Measurements from ENCODE around the gene CLDN22. TPM values are rescaled to one million over a fixed set of nuclear protein-coding genes. Genes with fewer than 3 reads are reported as not detected.

CLDN22 gene
- total and polyA plus RNA-seq, 2 of the 8 experiments (the other 6 are each of a cell fraction or from before 2014, with no cell fraction given) = not detected

GRCh38 chr4:183322326-183322725 is 2.2 kb upstream of the CLDN22 start, which contains the start of gene CLDN24:
Gene CLDN24 (minus strand): TSS chr4:183322426. CDS start chr4:183322426, 0 bp downstream.
- Histone ChIP-seq H3K36me3 (ENCODE audit: control insufficient read depth in 2 of 4, insufficient read depth in 4 of 4, low read length in 3 of 4) (peaks cover 0 to 6% (median 0%) of the 10 kb centered on the region in 4 experiments; a peak in 2 of 8 replicates), H2BK12ac (ENCODE audit: low read depth, low read length) (no peak within 1 kb of the TSS), H3K4me3 (ENCODE audit: extremely low read depth in 1 of 4, insufficient read depth in 2 of 4, low read depth in 3 of 4, low read length in 4 of 4) (no peak within 1 kb of the TSS), H3K23me2 (ENCODE audit: low read depth, low read length) (no peaks in the 10 kb centered on the region), H3K27ac (ENCODE audit: low read depth, low read length) (no peak within 1 kb of the TSS), H3K4ac (replicated peaks; ENCODE audit: insufficient read length, low read depth, low read length) (no peak within 1 kb of the TSS), H2AK5ac (ENCODE audit: low read depth, low read length) (no peak within 1 kb of the TSS), H3K27me3 (replicated peaks in 1 of 4; ENCODE audit: control insufficient read depth in 3 of 4, extremely low read depth in 1 of 4, insufficient read depth in 3 of 4, low read length in 3 of 4) (no peaks in the 10 kb centered on the region), H3K18ac (ENCODE audit: extremely low read depth, low read length) (no peak within 1 kb of the TSS), H4K91ac (replicated peaks; ENCODE audit: insufficient read length, low read length) (no peak within 1 kb of the TSS), H4K8ac (ENCODE audit: extremely low read depth, insufficient read depth, low read length) (no peak within 1 kb of the TSS), H3K4me1 (replicated peaks in 1 of 4; ENCODE audit: control insufficient read depth in 3 of 4, insufficient read depth in 4 of 4, low read length in 3 of 4) (no peaks in the 10 kb centered on the region), H3K79me1 (ENCODE audit: low read depth, low read length) (no peaks in the 10 kb centered on the region), H4K5ac (ENCODE audit: insufficient read length, low read depth, low read length) (no peak within 1 kb of the TSS), H3K14ac (ENCODE audit: insufficient read length) (no peak within 1 kb of the TSS), H3K79me2 (ENCODE audit: control insufficient read depth in 1 of 2, insufficient read depth in 2 of 2, low read length in 2 of 2) (no peaks in the 10 kb centered on the region), H3K4me2 (ENCODE audit: insufficient read depth in 1 of 2, low read depth in 2 of 2, low read length in 2 of 2) (no peak within 1 kb of the TSS), H3K9ac (replicated peaks in 1 of 4; ENCODE audit: extremely low read depth in 1 of 4, low read depth in 3 of 4, low read length in 3 of 4) (no peak within 1 kb of the TSS), H4K20me1 (replicated peaks in 1 of 2; ENCODE audit: control insufficient read depth in 1 of 2, insufficient read depth in 2 of 2, low read length in 2 of 2) (no peaks in the 10 kb centered on the region), H2BK120ac (replicated peaks; ENCODE audit: low read depth, low read length) (no peak within 1 kb of the TSS), H2BK15ac (ENCODE audit: low read length) (no peak within 1 kb of the TSS), H2BK5ac (ENCODE audit: low read depth, low read length) (no peak within 1 kb of the TSS), H2AFZ (ENCODE audit: low read length) (no peak within 1 kb of the TSS), H3K56ac (replicated peaks; ENCODE audit: insufficient read length, low read depth, low read length) (no peak within 1 kb of the TSS), H3K9me3 (ENCODE audit: insufficient read depth in 2 of 2, low read depth in 1 of 2, low read length in 1 of 2) (peaks cover 5 to 6% of the 10 kb centered on the region in 2 experiments; a peak in 1 of 4 replicates), H3K23ac (ENCODE audit: insufficient read length) (no peak within 1 kb of the TSS), H2BK20ac (ENCODE audit: low read length) (no peak within 1 kb of the TSS)
- no peak for DNase-seq (ENCODE audit: low read depth in 1 of 2, low spot score in 2 of 2)
- no peak for TF ChIP-seq KDM1A (IDR thresholded peaks at IDR 0.05; ENCODE audit: borderline replicate concordance, low read length)
- TF ChIP-seq TEAD4 (IDR thresholded peaks at IDR 0.05; ENCODE audit: low read depth, low read length) = no peak
- TF ChIP-seq EP300 (IDR thresholded peaks at IDR 0.05; ENCODE audit: borderline replicate concordance in 1 of 2, low read depth in 2 of 2, low read length in 2 of 2) = no peak
- no peak for TF ChIP-seq POU5F1 (IDR thresholded peaks at IDR 0.05; ENCODE audit: low read depth, low read length)
- TF ChIP-seq TBP (IDR thresholded peaks at IDR 0.05; ENCODE audit: low read depth, low read length) = no peak
- no peak for TF ChIP-seq ASH2L (IDR thresholded peaks at IDR 0.05; ENCODE audit: low read length)
- no peak for TF ChIP-seq BCL11A (IDR thresholded peaks at IDR 0.05; ENCODE audit: low read depth in 2 of 2, low read length in 2 of 2)
- TF ChIP-seq SIX5 (IDR thresholded peaks at IDR 0.05; ENCODE audit: low read depth, low read length) = no peak
- TF ChIP-seq CHD2 (IDR thresholded peaks at IDR 0.05; ENCODE audit: low read length) = no peak
- TF ChIP-seq HDAC2 (IDR thresholded peaks at IDR 0.05; ENCODE audit: borderline replicate concordance in 1 of 2, low read depth in 2 of 2, low read length in 2 of 2) = no peak
- FAIRE-seq = no peak
- 87% methylated on average over 5 of the region's 5 CpGs; no CpG with 5 or more reads in 1 of the 2 experiments for WGBS, 2 experiments (ENCODE audit: extremely low coverage in 1 of 2, insufficient coverage in 1 of 2, insufficient read length in 1 of 2, insufficient replicate concordance in 2 of 2, low coverage in 1 of 2, low lambda C conversion rate in 2 of 2, missing lambda C conversion rate in 1 of 2)
- ChIA-PET CTCF (ENCODE audit: partially characterized antibody) (interaction anchor here (1.1 kb wide), 1 partner anchor 55 kb away, joined by 3 read pairs; no protein-coding TSS in a partner anchor), POLR2A (ENCODE audit: partially characterized antibody) (no interaction called here)

Data from H1 (cell line).